AG20443 (cell line): ENCODE data around the gene SF1.

Experiments used
- DNase-seq: peaks from one replicate; pipeline ENCODE4 v3.0.0; 2012; ENCODE audit warnings: low spot score, mixed read lengths

The SF1 gene

GRCh38 chr11:64759722-64760719 lies 18.3 kb downstream of the SF1 start, which contains the start of gene PYGM:
Gene PYGM, minus strand, starts transcription at chr11:64759974. Its CDS starts 76 bp downstream, at chr11:64759898.
- no peak for DNase-seq

GRCh38 chr11:64759131-64759721 lies 19.1 kb downstream of the SF1 start:
- DNase-seq, result no peak

- no peak for DNase-seq
These were observed 19.8 kb downstream of the SF1 start for GRCh38 chr11:64758330-64759079.

- no peak for DNase-seq
These were observed 20.6 kb downstream of the SF1 start for GRCh38 chr11:64757549-64758329.

- no peak for DNase-seq
These were observed 22.5 kb downstream of the SF1 start for GRCh38 chr11:64755681-64756361.

GRCh38 chr11:64754919-64755662 lies 23.3 kb downstream of the SF1 start:
- no peak for DNase-seq

GRCh38 chr11:64754124-64754918 lies 24.0 kb downstream of the SF1 start:
- DNase-seq, result no peak

- DNase-seq, result no peak
These were observed 24.8 kb downstream of the SF1 start for GRCh38 chr11:64753380-64754123.

GRCh38 chr11:64753019-64753379 lies 25.3 kb downstream of the SF1 start:
- DNase-seq, result no peak

- no peak for DNase-seq
These were observed 26.0 kb downstream of the SF1 start for GRCh38 chr11:64752175-64752970.

- DNase-seq, result no peak
These were observed 26.8 kb downstream of the SF1 start for GRCh38 chr11:64751580-64751979.

GRCh38 chr11:64751136-64751535 lies 27.2 kb downstream of the SF1 start:
- DNase-seq, result no peak

- no peak for DNase-seq
These were observed 27.8 kb downstream of the SF1 start for GRCh38 chr11:64750361-64751054.

GRCh38 chr11:64747961-64748665 lies 30.2 kb downstream of the SF1 start:
- peak; percentile 69 for DNase-seq

GRCh38 chr11:64746486-64746885 lies 31.9 kb downstream of the SF1 start:
- no peak for DNase-seq

GRCh38 chr11:64745521-64746328 lies 32.6 kb downstream of the SF1 start:
- peak; percentile 89 for DNase-seq
